ENCODE measurements around the gene P4HB. TPM values are rescaled to one million over a fixed set of nuclear protein-coding genes. Genes with fewer than 3 reads are reported as not detected.
A peak's percentile ranks its signal among the peaks of the same experiment; 100 is the strongest.

P4HB gene
- total and polyA plus RNA-seq, 2 donors (not counting 1 experiment from before 2014, with no cell fraction given), result 37.4 to 191 TPM

- H2AFZ ChIP-seq (ENCODE audit: insufficient read depth, low read depth, low read length, poor library complexity, severe bottlenecking), result no peak overlapping the region
- no peak overlapping the region for H3K27ac ChIP-seq (ENCODE audit: low read length in 2 of 2)
- H3K4me1 ChIP-seq (ENCODE audit: control insufficient read depth in 2 of 2, insufficient read depth in 2 of 2, low read length in 2 of 2), result peaks cover 6 to 15% of the 10 kb centered on the region in 2 donors
- no peak overlapping the region for H3K27ac Mint-ChIP-seq
- H3K27me3 ChIP-seq (replicated peaks in 1 of 4; ENCODE audit: control extremely low read depth in 1 of 4, control insufficient read depth in 3 of 4, insufficient read depth in 4 of 4, low read length in 3 of 4), result peaks cover 0 to 20% (median 7%) of the 10 kb centered on the region in 4 experiments
- H3K4me3 Mint-ChIP-seq, result peak overlapping the region; percentile 36
- peaks cover 0 to 43% of the 10 kb centered on the region in 2 experiments for H3K36me3 ChIP-seq (replicated peaks in 1 of 2; ENCODE audit: control extremely low read depth in 1 of 2, control insufficient read depth in 1 of 2, extremely low read depth in 1 of 2, insufficient read depth in 2 of 2, low read length in 1 of 2)
- intact Hi-C loops (cut with micrococcal nuclease), result no loop called here
- no peaks in the 10 kb centered on the region for H3K9me3 ChIP-seq (ENCODE audit: control extremely low read depth in 1 of 3, control insufficient read depth in 2 of 3, insufficient read depth in 1 of 3, low read length in 2 of 3)
- no peak for DNase-seq
- no peak overlapping the region for H3K9ac ChIP-seq (ENCODE audit: low read length)
- no peak for TF ChIP-seq EZH2 (IDR thresholded peaks at IDR 0.05; ENCODE audit: borderline replicate concordance, insufficient read depth, low read depth, low read length, poor library complexity, severe bottlenecking)
- TF ChIP-seq, protein P1, sequence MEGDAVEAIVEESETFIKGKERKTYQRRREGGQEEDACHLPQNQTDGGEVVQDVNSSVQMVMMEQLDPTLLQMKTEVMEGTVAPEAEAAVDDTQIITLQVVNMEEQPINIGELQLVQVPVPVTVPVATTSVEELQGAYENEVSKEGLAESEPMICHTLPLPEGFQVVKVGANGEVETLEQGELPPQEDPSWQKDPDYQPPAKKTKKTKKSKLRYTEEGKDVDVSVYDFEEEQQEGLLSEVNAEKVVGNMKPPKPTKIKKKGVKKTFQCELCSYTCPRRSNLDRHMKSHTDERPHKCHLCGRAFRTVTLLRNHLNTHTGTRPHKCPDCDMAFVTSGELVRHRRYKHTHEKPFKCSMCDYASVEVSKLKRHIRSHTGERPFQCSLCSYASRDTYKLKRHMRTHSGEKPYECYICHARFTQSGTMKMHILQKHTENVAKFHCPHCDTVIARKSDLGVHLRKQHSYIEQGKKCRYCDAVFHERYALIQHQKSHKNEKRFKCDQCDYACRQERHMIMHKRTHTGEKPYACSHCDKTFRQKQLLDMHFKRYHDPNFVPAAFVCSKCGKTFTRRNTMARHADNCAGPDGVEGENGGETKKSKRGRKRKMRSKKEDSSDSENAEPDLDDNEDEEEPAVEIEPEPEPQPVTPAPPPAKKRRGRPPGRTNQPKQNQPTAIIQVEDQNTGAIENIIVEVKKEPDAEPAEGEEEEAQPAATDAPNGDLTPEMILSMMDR (IDR thresholded peaks at IDR 0.05), result no peak
- no peaks in the 10 kb centered on the region for H4K20me1 ChIP-seq (ENCODE audit: control insufficient read depth, insufficient read depth, low read length, poor library complexity, severe bottlenecking)
- H3K4me3 ChIP-seq (ENCODE audit: control extremely low read depth in 1 of 5, extremely low read depth in 1 of 5, insufficient read depth in 1 of 5, low read depth in 2 of 5, low read length in 4 of 5), result no peak overlapping the region
- no peaks in the 10 kb centered on the region for H3K79me2 ChIP-seq (ENCODE audit: control insufficient read depth, insufficient read depth, low read length)
- H3K4me2 ChIP-seq (replicated peaks; ENCODE audit: low read depth, low read length, poor library complexity, severe bottlenecking), result peak overlapping the region; percentile 65
- ChIA-PET CTCF (no interaction called here), POLR2A (no interaction called here)
- peaks cover 5% of the 10 kb centered on the region for H3K4me1 Mint-ChIP-seq
- 60% methylated on average over 21 of the region's 21 CpGs for WGBS (ENCODE audit: insufficient coverage)
- no peaks in the 10 kb centered on the region for H3K9me3 Mint-ChIP-seq (ENCODE audit: insufficient read depth)
- ATAC-seq (ENCODE audit: low read depth), result no peak
- H3K27me3 Mint-ChIP-seq, result peaks cover 7% of the 10 kb centered on the region
Observed at GRCh38 chr17:81901167-81902022, 41.1 kb upstream of the P4HB start.

GRCh38 chr17:81900181-81900820, 40.0 kb upstream of the P4HB start:
- Mint-ChIP-seq H3K27ac (no peak overlapping the region), H3K27me3 (peaks cover 7% of the 10 kb centered on the region), H3K4me1 (peaks cover 5% of the 10 kb centered on the region), H3K4me3 (no peak overlapping the region), H3K9me3 (ENCODE audit: insufficient read depth) (no peaks in the 10 kb centered on the region)
- CTCF ChIA-PET, result no interaction called here
- Histone ChIP-seq H3K4me3 (ENCODE audit: control extremely low read depth in 1 of 5, extremely low read depth in 1 of 5, insufficient read depth in 1 of 5, low read depth in 2 of 5, low read length in 4 of 5) (no peak overlapping the region), H4K20me1 (ENCODE audit: control insufficient read depth, insufficient read depth, low read length, poor library complexity, severe bottlenecking) (no peaks in the 10 kb centered on the region), H3K27me3 (replicated peaks in 1 of 4; ENCODE audit: control extremely low read depth in 1 of 4, control insufficient read depth in 3 of 4, insufficient read depth in 4 of 4, low read length in 3 of 4) (peaks cover 0 to 20% (median 7%) of the 10 kb centered on the region in 4 experiments), H3K79me2 (ENCODE audit: control insufficient read depth, insufficient read depth, low read length) (no peaks in the 10 kb centered on the region), H2AFZ (ENCODE audit: insufficient read depth, low read depth, low read length, poor library complexity, severe bottlenecking) (no peak overlapping the region), H3K4me1 (ENCODE audit: control insufficient read depth in 2 of 2, insufficient read depth in 2 of 2, low read length in 2 of 2) (peaks cover 6 to 15% of the 10 kb centered on the region in 2 donors), H3K9me3 (ENCODE audit: control extremely low read depth in 1 of 3, control insufficient read depth in 2 of 3, insufficient read depth in 1 of 3, low read length in 2 of 3) (no peaks in the 10 kb centered on the region), H3K4me2 (replicated peaks; ENCODE audit: low read depth, low read length, poor library complexity, severe bottlenecking) (no peak overlapping the region), H3K27ac (ENCODE audit: low read length in 2 of 2) (no peak overlapping the region), H3K36me3 (replicated peaks in 1 of 2; ENCODE audit: control extremely low read depth in 1 of 2, control insufficient read depth in 1 of 2, extremely low read depth in 1 of 2, insufficient read depth in 2 of 2, low read length in 1 of 2) (peaks cover 0 to 45% of the 10 kb centered on the region in 2 experiments), H3K9ac (ENCODE audit: low read length) (no peak overlapping the region)
- ATAC-seq (ENCODE audit: low read depth), result no peak
- POLR2A ChIA-PET, result no interaction called here
- intact Hi-C loops (cut with micrococcal nuclease), result no loop called here
- 92% methylated on average over 14 of the region's 18 CpGs for WGBS (ENCODE audit: insufficient coverage)
- TF ChIP-seq, protein P1 (IDR thresholded peaks at IDR 0.05), result no peak
- no peak for DNase-seq

Measured in B cell (primary cell).